ENCODE measurements around the gene FAM114A1.

Gene FAM114A1

DNA sequence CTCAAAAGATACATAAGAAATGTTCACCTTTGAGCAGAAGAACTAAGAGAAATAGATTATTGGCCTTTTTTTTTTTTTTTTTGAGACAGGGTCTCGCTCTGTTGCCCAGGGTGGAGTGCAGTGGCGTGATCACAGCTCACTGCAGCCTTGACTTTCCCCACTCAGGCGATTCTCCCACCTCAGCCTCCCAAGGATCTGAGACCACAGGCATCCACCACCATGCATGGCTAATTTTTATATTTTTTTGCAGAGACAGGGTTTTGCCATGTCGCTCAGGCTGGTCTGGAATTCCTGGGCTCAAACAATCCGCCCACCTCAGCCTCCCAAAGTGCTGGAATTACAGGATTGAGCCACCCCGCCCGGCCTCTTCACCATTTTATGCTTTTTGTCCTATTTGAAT, 8.1 kb upstream of the FAM114A1 start:
- no peak for DNase-seq

DNA sequence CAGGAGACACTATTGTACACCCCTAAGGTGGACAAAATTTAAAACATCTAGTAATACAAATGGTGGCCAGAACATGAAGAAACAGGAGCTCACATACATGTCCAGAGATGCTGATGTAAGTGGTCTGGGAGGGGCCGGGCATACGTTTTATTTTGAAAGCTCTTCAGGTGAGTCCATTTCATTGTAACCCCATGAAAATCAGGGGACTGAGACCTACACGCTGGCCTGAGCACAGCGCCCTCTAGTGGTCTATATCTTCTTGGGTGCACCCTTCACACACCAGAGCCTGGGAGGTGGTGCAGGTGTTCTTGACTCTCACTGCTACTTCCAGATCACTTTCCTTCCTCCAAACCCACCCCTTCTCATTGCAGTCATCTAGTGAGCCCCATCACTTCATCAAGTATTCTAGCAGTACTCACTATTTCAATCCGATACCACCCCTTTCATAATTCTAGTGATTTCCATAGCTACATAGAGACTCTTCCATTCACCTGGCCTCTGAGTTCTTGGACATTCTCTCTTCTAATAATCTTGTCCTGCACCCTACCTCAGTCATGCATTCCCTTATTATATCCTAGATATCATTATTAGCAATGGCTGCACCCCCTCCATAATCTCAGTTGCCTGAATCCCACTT, 6.7 kb upstream of the FAM114A1 start:
- no peak for DNase-seq

DNA sequence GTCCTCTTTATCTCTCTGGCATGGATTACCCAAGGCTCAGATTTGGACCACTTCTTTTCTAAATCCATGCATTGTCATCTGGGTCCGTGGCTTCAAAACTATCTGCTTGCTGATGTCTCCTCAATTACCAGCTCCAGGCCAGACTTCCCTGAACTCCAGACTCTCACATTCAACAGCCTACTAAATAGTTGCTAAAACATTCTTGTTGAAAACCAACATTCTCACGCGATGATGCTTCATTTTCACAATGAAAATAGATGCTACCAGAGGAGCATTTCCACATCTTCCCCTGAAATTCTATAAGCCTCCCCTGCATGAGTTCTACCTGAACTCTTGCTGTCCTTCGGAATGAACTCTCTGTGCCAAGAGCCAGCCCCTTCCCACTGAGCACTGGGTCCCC, 5.8 kb upstream of the FAM114A1 start:
- DNase-seq = no peak

DNA sequence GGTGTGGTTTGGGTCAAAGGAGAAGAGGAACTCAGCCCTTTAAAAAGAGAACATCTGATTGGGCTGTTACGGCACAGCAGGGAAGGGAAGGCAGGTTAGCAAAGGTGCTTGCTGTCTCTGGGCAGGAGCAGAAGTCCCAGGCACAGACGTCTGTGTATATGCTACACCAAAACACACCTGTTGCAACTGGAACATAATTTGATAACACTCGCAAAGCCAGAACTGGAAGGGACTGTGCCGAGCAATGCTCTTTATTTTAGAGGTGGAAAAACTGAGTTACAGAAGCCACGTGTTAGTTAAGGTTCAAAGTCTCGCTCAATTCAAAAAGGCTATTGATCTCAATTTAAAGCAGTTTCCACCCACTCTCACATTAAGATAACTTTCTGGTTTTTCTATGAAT, 2.2 kb upstream of the FAM114A1 start:
- no peak for DNase-seq

DNA sequence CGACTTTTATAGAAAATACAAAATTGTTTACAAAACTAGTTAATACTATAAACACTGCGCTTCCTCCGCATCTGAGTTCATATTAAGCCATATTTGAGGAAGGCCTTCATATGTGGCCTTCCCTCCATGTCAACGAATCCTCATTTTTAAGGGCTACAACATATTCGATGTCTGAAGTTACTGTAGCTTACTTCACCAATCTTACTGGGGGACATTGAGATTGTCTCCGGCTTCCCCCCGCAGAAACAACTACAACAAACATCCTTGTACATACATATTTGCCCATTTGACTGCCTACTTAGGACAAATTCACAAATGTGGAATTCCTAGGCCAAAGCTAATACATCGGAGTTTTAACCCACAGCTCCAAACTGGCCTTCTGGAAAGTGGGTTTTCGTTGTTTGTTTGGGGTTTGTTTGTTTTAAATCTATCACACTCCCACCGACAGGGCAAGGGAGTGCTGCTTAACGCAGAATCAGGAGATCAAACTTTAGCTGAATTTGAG, 581 bp upstream of the FAM114A1 start:
- DNase-seq = no peak

DNA sequence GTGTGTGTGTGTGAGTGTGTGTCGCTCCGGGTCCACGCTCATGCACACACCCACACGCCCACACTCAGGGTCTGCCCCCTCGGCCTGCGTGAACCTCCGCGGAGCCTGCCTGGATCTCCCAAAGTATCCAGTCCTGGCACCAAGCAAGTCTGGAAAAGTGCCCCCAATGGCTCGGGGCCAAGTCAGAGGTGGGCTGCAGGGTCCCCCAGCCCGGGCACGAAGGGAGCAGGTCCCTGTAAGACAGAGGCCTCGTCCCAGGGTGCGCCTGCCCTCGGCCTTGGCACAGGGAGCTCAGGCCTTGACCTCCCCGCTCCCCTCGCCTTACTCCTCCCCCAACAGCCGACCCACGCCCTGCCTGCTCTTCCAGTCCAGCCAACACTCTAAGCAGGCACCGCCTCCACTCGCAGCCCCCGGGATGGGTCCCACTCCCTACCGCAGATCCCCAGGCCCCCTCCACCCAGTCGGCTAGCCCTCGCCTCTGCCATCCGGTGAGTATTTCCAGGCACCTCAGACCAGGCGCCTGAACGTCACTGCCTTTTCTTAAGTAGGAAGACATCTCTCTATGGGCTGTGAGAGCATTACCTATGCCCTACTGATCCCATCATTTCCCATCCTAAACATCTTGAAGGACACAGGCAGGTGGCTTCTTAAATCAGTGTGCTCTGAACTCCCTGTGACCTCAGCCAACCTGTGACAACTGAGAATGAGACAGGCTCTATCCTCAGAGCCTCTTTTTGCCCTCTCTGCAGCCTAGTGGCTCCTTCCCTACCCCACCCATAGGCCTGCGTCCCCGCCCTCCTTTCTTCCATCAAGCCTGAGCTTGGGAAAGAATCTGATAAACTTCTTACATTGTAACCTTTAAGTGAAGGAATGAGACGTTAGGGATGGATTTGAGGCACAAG, 704 bp downstream of the FAM114A1 start:
- DNase-seq = no peak

DNA sequence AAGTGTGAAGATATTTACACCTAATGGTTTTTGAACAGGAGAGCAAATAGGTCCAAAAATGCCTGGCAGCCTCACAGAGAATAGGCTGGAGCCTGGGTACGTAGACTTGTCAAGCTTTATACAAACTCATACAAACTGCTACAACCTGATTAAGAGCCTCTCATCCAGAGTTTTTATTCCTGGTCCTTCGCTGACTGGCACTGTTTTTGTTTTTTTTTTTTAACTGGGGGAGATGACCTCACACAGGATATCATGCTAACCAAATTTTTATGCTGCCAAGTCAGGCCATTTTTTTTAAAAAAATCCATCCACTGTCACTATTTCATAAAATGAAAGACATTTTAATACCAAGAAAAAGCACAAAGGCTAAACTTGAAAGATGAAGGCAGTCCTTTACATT, 1.9 kb downstream of the FAM114A1 start:
- DNase-seq = no peak

DNA sequence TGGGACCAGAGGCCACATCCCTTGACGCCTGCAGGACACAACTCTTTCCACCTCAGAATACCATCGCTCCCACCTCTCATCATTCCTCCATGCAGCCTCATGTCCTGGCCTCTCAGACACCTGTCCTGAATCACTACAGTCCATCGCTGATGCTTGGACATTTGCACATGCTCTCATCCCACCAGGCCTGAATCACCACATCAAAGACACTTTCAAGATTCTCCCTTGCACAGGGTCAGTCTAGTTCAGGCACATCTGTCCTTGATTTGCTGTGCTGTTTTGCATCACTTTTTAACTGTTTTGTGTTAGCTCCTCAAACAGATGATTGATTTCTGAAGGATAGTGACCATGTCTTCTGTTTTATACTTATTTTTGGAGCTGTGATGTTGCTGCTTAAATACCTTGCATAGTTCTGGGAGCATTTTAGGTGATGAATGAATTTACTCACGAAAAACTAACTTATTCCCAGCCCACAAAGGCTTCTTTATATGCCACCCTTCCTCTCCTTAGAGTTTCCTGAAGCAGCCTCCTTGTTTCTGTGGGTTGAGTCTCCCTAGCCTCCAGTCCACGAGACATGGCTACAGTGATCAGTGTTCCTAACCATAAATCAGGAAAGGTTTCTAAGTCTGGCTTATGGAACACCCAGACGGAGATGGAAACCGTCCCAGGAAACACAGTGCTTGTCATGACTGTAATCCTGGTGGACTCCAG, 2.6 kb downstream of the FAM114A1 start:
- no peak for DNase-seq

DNA sequence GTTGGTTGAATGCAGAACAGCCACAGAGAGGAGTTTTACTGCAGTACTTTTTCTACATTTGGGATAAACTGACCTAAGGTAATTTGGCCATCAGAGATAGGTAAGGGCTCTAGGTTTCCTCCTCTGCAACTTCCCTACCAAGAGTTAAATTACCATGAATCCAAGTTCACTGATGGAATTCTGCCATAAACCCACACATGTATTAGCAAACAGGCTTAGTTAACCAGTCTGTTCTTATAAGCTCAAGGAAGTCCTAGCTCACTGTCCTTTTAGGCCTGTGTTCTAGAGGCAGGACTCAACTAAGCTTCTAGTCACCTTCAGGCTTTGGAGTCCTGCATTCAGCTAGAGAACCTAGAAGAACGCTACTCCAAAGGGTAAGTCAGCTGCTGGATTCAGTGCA, 4.0 kb downstream of the FAM114A1 start:
- no peak for DNase-seq

DNA sequence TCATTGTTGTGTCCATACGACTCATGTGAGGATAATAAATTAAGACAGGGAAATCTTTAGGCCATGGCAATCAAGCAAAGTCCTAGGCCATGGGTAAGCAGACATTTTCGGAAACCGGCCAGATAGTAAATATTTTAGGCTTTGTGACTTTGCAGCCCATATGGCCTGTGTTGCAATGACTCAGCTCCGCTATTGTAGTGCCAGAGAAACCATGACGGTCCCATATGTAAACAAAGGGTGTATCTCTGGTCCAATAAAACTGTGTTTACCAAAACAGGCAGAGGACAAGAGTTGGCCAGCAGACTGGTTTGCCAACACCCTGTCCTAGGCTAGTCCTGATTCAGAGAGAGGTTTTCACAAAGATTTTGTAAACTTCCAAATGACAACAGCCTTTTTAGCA, 5.0 kb downstream of the FAM114A1 start:
- no peak for DNase-seq

DNA sequence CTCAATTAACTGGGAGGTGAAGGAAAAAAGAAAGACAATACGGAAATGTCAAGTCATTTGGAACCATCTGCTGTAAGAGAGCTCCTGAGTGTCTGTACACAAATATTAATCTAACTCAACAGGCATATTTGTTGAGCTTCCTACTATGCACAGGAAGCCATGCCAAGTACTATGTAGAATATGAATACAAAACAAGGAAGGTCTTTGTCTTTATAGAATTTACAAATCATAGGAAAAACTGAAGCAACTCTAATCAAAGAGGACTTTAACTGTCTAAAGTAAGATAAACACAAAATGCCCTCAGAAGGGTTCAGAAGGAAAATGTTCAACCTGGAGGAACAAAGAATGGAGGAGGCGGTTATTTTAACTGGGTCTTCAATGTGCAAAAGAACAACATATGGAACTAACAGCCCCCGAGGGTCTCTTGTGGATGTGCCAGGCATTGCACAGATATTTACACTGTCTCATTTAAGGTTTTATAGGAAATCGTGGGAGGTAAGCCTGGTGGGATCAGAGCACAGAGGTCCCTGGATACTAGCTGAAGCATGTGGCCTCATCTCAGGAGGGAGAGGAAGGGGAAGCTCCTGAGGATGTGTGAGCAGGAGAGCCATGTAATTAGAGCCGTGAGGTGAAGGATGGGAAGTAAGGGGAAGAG, 5.8 kb downstream of the FAM114A1 start:
- no peak for DNase-seq

DNA sequence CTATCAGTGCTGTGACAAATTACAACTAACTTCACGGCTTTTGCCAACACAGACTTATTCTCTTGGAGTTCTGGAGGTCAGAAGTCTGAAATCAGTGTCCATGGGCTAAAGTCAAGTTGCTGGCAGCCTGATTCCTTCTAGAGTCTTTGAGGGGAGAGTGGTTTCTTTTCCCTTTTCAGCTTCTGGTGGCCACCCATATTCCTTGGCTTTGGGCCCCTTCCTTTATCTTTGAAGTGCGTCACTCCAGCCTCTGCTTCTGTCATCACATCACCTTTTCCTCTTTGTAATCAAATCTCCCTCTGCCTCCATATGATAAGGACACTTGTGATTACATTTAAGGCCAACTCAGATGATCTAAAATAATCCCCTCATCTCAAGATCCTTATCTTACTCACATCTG, 9.0 kb downstream of the FAM114A1 start:
- DNase-seq = no peak

DNA sequence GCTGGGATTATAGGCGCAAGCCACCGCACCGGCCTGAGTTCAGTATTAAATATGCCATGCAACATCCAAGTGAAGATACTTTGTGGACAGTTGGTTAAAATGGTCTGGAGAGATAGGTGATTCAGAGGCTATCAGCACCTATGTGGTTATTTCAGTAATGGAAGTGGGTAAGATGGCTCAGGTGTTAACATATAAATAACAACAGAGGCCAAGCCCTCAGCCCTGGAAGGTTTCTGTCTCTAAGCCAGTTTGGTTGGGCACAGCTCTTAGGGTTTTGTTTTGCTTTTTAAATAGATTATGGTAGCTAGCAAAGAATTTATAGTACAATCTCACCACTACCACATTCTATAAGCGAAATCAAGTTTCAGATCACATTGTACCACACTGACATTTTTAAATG, 16.6 kb downstream of the FAM114A1 start:
- DNase-seq = no peak

DNA sequence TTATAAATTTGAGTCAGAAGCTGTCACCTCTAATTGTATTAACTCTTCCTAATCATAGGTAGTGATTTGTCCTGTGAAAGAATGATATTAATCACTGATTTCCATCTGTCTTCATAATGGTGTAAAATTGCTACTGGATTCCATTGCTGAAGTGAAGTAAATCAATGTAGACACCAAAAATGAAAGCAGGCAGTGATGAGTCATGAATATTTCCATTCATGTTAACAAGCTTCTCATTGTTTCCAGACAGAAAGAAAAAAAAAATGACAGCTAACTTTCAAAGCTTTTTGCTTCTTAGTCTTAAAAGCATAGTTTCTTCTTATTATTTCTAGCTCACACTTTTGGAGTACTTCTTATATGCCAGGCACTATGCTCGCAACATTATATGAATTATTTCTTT, 21.5 kb downstream of the FAM114A1 start:
- DNase-seq = no peak

DNA sequence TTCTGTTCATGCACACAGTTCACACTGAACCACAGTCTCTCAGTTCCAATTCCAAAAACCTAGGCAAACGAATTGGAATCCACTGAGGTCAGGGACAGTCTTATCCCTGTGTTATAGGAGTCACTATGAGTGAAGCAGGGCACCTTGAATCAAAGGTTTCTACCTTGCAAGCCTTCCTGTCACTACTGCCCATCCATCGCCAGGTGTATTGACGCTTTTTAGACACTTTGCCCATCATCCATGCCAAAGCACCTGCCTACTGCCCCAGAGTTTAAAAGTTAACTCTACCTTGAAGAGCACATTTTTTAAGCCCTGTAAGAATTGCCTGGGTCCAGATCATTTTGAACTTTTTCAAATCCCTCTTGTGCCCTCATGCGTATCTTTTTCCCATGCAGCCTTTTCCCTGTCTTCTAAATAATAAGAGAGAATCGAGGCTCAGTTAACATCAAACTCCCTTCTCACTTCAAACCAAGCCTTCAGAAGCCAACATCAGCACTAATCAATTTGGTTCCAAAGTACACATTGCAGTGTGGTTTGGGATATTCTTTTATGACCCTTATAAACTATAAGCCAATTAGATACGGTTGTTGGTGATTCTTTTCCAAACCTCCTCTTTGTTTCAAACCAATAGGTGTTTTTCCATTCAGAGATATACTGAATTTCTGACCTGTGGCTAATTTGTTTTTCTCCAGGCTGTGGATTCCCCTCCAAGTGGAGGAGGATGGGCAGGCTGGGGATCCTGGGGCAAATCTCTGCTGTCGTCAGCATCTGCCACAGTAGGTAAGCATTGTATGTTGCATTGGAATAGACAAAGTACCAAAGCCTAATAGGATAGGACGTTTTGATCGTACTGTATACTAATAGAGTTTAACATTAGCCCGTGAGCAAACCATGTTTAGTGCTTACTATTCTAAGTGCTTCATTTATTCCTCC, 23.7 kb downstream of the FAM114A1 start:
- DNase-seq = no peak

DNA sequence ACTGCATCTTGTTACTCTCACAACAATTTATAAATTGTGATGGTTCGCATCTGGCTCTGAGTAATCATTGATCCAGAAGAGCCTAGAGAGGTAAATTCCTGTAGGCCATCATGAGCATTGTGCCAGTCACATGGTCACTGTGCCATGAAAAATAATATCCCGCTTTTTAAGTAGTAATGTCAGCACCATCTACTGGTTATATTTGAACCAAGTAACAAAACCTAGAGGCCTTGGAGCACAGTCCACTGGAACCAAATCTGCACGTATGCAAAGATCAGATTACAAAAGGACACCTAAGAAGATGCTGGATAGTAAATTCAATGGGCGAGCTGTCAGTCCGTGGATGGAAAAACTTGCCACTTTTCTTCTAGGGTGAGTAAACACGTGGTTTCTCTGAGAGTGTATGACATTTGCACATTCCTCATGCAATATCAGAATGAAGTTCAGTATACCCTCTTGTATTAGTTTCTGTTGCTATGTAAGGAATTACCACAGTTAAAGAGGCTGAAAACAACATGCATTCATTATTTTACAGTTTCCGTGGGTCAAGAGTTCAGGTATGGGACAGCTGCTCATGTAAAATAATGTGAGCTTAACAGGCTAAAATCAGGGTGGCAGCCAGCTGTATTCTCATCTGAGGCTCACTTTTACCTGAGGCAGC, 26.8 kb downstream of the FAM114A1 start:
- no peak for DNase-seq

DNA sequence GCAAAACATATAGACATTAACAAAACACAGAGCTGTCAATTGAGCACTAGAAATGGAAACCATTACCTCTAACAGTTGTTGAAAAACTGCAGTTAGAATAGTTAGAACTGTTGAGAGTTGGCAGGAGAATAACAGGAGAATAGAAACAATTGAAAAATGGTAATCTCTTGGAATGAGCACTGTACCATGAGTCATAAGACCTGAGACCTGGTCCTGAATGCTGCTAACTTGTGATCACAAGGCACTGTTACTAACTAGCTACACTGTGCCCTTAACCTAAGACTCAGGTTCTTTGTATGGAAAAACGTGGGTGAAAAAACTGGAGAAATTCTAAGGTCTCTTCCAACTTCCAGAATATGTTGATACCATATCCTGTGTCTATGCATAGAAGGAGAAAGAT, 29.3 kb downstream of the FAM114A1 start:
- DNase-seq = no peak

DNA sequence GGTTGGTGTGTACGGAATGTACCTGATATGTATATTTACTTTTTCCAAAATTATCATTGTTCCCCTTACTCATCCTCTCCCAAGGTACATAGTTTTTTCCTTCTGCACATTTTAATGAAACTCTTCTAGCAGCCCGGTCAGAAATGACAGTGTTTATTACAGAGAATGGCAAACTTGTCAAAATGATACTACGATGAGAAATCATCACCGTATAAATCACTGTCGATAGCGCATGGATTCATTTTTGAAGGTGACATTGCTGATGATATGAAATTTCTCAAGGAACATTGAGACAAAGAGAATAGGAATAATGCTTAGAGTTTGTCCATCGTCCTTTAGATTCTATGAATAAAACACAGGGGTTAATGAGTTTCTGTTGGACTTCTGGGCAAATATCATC, 30.6 kb downstream of the FAM114A1 start:
- DNase-seq = no peak

DNA sequence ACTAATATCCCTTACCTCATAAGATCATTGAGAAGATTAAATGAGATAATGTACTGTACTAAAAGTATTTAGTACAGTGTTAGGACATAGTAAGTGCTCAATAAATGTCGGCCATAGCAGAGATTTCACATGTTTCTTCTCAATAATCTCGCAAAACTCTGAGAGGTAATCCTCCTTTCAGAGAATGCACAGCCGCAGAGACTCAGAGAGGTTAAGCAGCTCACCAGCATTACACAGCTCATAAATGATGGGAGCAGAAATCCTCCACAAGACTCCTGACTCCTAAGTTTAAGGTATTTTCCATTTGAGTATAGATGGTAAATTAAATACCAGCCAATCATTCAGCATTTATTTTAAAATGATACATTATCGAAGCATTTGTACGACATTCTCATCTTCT, 34.6 kb downstream of the FAM114A1 start:
- no peak for DNase-seq

DNA sequence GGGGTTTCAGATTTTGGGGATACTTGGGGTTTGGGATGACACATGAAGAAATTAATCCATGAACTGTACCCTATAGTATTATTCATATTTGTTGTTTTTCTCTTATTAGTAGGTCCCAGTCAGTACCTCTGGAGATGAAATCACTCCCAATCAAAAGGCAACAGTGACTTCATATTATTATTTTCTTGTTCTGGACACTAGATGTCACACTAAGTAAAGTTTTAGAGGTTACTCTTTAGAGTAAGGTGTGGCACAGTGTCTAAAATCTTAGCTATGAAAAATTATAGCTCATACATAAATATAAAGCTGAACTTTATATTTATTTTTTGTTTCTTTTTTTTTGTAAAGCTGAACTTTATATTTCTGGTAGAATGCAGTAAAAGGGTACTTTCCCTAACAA, 35.1 kb downstream of the FAM114A1 start:
- DNase-seq = no peak

DNA sequence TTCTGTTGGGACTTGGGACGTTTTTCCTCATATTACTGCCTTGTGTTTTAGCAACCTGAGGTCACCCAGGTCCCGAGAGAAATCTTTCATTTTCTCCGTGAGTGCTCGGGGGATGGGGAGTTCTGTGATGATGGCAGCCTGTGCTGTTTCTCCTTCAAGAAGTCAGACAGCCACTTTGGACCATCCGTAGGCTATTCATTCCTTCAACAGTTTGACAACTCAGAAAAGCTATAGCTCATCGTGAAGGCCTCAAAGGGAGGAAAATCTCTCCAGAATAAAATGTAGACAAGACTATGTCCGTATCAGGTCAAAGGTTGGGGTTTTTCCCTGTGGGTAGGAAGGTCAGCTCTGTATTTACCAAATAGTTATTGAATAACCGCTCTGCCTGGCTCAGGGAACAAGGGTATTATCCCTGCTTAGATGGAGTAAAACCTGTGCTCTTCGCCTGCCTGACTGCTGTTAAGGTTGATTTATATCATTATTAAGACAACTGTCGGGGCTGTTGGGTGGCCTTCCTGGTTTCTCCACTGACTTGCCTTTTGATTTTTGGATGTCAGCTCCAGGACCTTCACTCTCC, 36.6 kb downstream of the FAM114A1 start:
- DNase-seq = no peak
